GM12872 (cell line): ENCODE data around the gene C5orf46.

ENCODE experiments used
- TF ChIP-seq, protein P1 (sequence below): IDR thresholded peaks from 3 replicates; pipeline ENCODE4 v1.5.1; 2011; ENCODE audit warnings: low read depth, mild to moderate bottlenecking, low read length, moderate library complexity; ENCODE audit not compliant: insufficient read depth

C5orf46 gene

DNA sequence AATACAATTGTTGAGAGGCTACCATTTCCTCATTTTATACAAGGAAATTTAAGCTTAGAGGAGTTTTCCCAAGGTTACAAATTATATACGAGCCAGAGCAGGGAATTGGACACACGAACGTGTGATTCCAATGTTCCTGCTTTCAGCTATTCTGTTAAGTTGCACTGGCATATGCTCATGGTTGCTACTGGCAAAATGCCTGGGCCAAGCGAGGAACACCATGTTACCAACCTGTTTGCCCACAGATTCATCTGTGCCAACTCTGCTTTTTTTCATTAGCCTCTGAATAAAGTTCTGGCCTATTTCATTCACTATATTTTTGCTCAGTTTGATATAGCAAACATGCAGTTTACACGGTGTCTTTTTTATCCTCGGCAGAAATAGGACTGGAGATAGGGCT lies 5.1 kb upstream of the C5orf46 start:
- TF ChIP-seq, protein P1, sequence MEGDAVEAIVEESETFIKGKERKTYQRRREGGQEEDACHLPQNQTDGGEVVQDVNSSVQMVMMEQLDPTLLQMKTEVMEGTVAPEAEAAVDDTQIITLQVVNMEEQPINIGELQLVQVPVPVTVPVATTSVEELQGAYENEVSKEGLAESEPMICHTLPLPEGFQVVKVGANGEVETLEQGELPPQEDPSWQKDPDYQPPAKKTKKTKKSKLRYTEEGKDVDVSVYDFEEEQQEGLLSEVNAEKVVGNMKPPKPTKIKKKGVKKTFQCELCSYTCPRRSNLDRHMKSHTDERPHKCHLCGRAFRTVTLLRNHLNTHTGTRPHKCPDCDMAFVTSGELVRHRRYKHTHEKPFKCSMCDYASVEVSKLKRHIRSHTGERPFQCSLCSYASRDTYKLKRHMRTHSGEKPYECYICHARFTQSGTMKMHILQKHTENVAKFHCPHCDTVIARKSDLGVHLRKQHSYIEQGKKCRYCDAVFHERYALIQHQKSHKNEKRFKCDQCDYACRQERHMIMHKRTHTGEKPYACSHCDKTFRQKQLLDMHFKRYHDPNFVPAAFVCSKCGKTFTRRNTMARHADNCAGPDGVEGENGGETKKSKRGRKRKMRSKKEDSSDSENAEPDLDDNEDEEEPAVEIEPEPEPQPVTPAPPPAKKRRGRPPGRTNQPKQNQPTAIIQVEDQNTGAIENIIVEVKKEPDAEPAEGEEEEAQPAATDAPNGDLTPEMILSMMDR = no peak

DNA sequence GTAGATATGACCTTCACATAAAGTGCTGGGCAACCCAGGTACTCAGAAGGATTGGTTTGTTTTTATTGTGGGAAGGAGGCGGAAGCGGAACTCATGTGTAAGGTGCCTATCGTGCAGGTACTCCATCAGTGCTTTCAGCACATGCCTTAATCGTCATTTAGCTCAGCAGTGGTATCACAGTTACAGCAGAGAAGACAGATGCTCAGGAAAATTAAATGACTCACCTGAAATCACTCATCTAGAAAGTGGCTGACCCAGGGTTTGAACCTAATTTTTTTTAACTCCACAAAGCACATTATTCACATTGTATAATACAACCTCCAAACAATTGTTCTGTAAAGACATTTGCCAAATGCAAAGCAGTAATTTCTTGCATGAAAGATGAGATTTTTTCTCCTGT lies 2.2 kb downstream of the C5orf46 start:
- TF ChIP-seq, protein P1 = no peak

DNA sequence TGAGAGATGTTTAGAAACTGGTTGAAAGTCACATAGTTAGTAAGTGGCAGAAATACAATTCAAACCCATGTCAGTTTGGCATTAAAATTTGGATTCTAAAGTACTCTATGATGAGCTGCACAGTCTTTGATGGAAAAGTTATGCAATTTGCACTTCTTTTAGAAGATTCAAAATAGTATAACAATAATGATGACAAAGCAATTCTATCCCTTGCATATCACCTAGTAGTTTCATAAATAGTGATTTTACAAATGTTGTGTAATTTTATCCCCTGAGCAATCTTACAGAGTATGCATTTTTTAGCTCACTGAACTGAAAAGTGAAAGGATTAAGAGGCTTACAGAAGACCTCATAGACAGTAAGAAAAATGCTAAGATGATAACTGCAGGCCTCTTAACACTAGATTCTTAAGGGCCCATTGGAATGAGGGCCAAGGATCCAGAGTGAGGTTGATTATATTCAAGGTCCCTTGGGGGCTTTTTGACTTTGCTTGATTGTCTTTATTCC lies 3.7 kb downstream of the C5orf46 start:
- TF ChIP-seq, protein P1 = no peak

DNA sequence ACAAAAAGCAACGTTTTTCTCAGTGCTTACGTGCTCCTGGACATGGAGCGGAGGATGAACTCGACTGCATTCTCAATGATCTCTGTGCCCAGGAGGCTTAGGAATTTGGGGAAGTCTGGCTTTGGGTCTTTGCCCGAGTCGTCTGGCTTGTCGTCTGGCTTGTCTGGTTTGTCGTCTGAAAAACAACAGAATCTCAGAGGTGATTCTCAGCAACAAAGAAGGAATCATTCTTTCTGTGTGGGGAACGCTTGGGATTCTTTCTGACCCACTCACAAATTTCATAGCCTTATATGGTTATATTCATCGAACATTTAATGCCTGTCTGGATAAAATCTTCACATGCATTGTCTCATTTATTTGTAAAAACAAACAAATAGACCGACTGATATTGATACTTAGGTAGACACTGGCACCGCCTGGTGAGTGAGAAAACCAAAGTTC lies 4.7 kb downstream of the C5orf46 start:
- TF ChIP-seq, protein P1 = no peak

DNA sequence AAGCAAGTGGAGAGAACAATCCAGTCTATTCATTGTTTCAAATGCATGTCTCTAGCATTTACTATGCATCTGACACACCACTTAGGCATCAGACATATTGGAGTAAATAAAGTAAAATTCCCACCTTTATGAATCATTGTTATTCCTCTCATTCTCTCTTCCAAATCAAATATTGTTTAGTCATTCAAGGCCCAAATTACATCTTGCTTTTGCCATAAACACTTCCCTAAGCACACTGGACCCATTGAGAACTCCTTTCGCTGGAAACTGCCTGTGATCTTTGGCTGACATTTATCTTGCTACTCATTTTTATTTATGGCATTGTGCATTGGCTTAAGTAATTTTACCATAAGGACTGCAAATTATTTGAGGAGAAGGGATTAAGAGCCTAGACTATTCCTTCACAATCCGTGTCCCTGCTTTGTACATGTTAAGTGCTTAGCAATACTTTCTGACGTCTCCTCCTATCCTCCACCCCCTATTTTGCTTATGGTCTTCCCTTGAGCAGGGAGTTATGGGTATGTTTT lies 7.4 kb downstream of the C5orf46 start:
- TF ChIP-seq, protein P1 = no peak

DNA sequence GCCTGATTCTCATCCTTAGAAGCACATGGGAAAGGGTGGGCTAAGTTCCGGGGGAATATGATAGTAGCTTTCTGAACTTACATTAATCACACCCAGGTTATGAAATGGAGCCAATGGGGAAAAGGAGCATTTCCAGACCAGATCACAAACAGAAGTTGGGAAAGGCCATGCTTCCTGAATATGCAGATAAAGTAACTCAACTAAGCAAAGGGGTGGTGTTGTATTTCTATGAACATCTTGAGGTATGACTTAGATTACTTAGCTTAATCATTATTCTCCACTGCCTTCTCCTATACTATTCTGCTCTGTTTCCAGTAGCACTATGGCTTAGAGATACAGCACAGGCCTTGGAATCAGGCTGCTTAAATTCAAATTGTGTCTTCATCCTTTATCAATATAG lies 10.5 kb downstream of the C5orf46 start:
- TF ChIP-seq, protein P1 = no peak

DNA sequence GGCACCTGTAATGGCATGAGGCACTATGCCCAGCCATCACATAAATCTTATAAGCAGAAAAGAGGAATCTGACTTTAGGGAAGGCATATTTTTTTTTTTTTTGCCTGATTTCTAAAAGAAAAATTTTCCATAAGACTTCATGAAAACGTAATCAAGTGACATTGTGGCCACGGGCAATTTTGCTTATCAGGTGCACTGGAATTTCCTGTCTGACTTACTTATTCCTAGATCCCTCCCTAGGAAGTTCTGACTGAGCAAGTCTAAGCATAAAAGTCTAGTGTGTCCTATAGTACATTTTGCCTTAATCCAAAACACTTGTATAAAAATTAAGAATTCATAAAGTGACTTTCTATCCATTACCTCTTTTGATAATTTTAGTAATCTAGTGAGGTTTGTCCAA lies 12.5 kb downstream of the C5orf46 start:
- TF ChIP-seq, protein P1 = no peak
